Neuronal stem cell (in vitro differentiated cells): ENCODE data around the gene LDB3.

Experiments
- DNase-seq: peaks from one replicate; pipeline ENCODE4 v3.0.0-alpha.2; 2013; ENCODE audit warnings: low spot score
- H2AFZ ChIP-seq: one replicate; pipeline ENCODE4 v1.6.1; 2013; ENCODE audit warnings: mild to moderate bottlenecking, low read length, inconsistent platforms
- H2AK5ac ChIP-seq: 2 replicates; pipeline ENCODE4 v1.6.1; 2013; ENCODE audit warnings: low read depth, mild to moderate bottlenecking, inconsistent platforms, low read length, moderate library complexity, mixed read lengths
- H2BK120ac ChIP-seq: 2 replicates; pipeline ENCODE4 v1.6.1; 2013; ENCODE audit warnings: low read depth, mild to moderate bottlenecking, inconsistent platforms, low read length, moderate library complexity, mixed read lengths
- H2BK12ac ChIP-seq: one replicate; pipeline ENCODE4 v1.6.1; 2013; ENCODE audit warnings: low read length, inconsistent platforms
- H2BK15ac ChIP-seq: 2 replicates; pipeline ENCODE4 v1.6.1; 2013; ENCODE audit warnings: mild to moderate bottlenecking, low read length, inconsistent platforms, mixed read lengths
- H2BK5ac ChIP-seq: one replicate; pipeline ENCODE4 v1.6.1; 2013; ENCODE audit warnings: inconsistent platforms, mild to moderate bottlenecking, low read length, moderate library complexity
- H3K14ac ChIP-seq: one replicate; pipeline ENCODE4 v1.6.1; 2013; ENCODE audit warnings: low read length, inconsistent platforms
- H3K18ac ChIP-seq: 2 replicates; pipeline ENCODE4 v1.6.1; 2013; ENCODE audit warnings: low read length, inconsistent platforms
- H3K23ac ChIP-seq: 2 replicates; pipeline ENCODE4 v1.6.1; 2013; ENCODE audit warnings: low read depth, mild to moderate bottlenecking, mixed read lengths, low read length, inconsistent platforms; ENCODE audit not compliant: poor library complexity
- H3K27ac ChIP-seq: replicated peaks from 3 replicates; pipeline ENCODE4 v1.5.1; 2013; ENCODE audit warnings: low read length, inconsistent platforms
- H3K27me3 ChIP-seq, 3 experiments: 2 replicates each; pipeline ENCODE4 v1.6.1; 2013; ENCODE audit warnings: low read length in 3 of 3, mild to moderate bottlenecking in 2 of 3, inconsistent platforms in 1 of 3, low read depth in 1 of 3, mixed read lengths in 1 of 3, moderate library complexity in 1 of 3; ENCODE audit not compliant: control insufficient read depth in 3 of 3, insufficient read depth in 3 of 3
- H3K36me3 ChIP-seq, 2 donors: replicated peaks in 1 of 2; 2 replicates each; pipeline ENCODE4 v1.6.1; 2013; ENCODE audit warnings: low read length in 2 of 2; ENCODE audit not compliant: control insufficient read depth in 2 of 2, insufficient read depth in 2 of 2
- H3K4ac ChIP-seq: 2 replicates; pipeline ENCODE4 v1.6.1; 2013; ENCODE audit warnings: inconsistent platforms, mild to moderate bottlenecking, low read length, moderate library complexity
- H3K4me1 ChIP-seq, 2 donors: 1 replicate in 1 of 2; 2 replicates in 1 of 2; pipeline ENCODE4 v1.6.1; 2013; ENCODE audit warnings: low read length in 2 of 2, low read depth in 1 of 2; ENCODE audit not compliant: control insufficient read depth in 2 of 2, insufficient read depth in 1 of 2
- H3K4me2 ChIP-seq: one replicate; pipeline ENCODE4 v1.6.1; 2013; ENCODE audit warnings: mild to moderate bottlenecking, low read length, inconsistent platforms; ENCODE audit not compliant: insufficient read depth, poor library complexity, severe bottlenecking
- H3K4me3 ChIP-seq, 2 donors: 2 replicates each; pipeline ENCODE4 v1.5.1; 2013; ENCODE audit warnings: low read length in 2 of 2, mild to moderate bottlenecking in 2 of 2, inconsistent platforms in 1 of 2, moderate library complexity in 1 of 2
- H3K79me1 ChIP-seq: one replicate; pipeline ENCODE4 v1.6.1; 2013; ENCODE audit warnings: low read depth, mild to moderate bottlenecking, inconsistent platforms, low read length, moderate library complexity
- H3K9ac ChIP-seq: one replicate; pipeline ENCODE4 v1.6.1; 2013; ENCODE audit warnings: mild to moderate bottlenecking, low read depth, low read length, inconsistent platforms; ENCODE audit not compliant: poor library complexity
- H3K9me3 ChIP-seq, 2 donors: replicated peaks in 1 of 2; 2 replicates each; pipeline versions ENCODE3 to v1.6.1; 2013; ENCODE audit warnings: low read length in 2 of 2, mild to moderate bottlenecking in 2 of 2, inconsistent platforms in 1 of 2, low read depth in 1 of 2, mixed read lengths in 1 of 2, moderate library complexity in 1 of 2; ENCODE audit not compliant: control insufficient read depth in 2 of 2, insufficient read depth in 1 of 2
- H4K8ac ChIP-seq: one replicate; pipeline ENCODE4 v1.6.1; 2013; ENCODE audit warnings: low read depth, mild to moderate bottlenecking, inconsistent platforms, low read length, moderate library complexity
- H4K91ac ChIP-seq: one replicate; pipeline ENCODE4 v1.6.1; 2013; ENCODE audit warnings: low read length, low read depth, mild to moderate bottlenecking, inconsistent platforms; ENCODE audit not compliant: poor library complexity
- WGBS, 2 donors: extraction: QIAGEN DNeasy Blood & Tissue Kit; methylation state at CpG; one replicate each; pipeline ENCODE4 v1.1.7; 2013; ENCODE audit warnings: missing lambda C conversion rate in 2 of 2, mixed read lengths in 1 of 2; ENCODE audit not compliant: insufficient read length in 2 of 2, insufficient replicate concordance in 1 of 2; ENCODE audit errors: extremely low coverage in 2 of 2; 5-methylcytosine and 5-hydroxymethylcytosine counted together

LDB3 gene

DNA sequence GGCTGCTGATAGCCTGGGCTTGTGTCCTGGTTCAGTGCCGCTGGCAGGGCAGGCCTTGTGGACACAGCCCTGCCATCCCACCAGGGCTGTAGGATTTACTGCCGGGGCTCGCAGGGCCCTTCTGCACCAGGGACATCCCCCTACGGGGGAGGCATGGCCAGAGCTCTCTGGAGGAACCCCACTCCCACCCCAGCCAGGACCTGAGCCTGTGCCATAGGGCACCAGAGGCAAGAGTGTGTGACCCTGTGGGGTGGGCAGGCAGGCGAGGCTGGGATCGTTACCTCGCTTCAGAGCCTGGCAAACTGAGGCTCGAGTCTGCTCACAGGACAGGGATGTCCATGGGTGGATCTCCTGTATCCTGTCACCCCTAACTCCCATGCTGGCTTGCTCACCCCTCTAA, 2.6 kb downstream of the LDB3 start:
- no peak overlapping the region for H4K91ac ChIP-seq
- peaks cover 2% of the 10 kb centered on the region for H3K79me1 ChIP-seq
- no peaks in the 10 kb centered on the region for H3K36me3 ChIP-seq
- WGBS, 2 donors, result no CpG with 5 or more reads among the region's 8 CpGs
- H3K9me3 ChIP-seq, result no peaks in the 10 kb centered on the region
- peak overlapping the region; percentile 77 for H2BK12ac ChIP-seq
- no peak overlapping the region for H3K4ac ChIP-seq
- peak overlapping the region; percentile 94 for H2BK15ac ChIP-seq
- H2AFZ ChIP-seq, result no peak overlapping the region
- peaks cover 29 to 32% of the 10 kb centered on the region in 2 donors for H3K4me1 ChIP-seq
- no peak overlapping the region for H2BK120ac ChIP-seq
- H3K27ac ChIP-seq, result no peak overlapping the region
- DNase-seq, result no peak
- no peak overlapping the region for H3K23ac ChIP-seq
- no peak overlapping the region for H3K4me2 ChIP-seq
- peak overlapping the region; percentile 9 for H3K14ac ChIP-seq
- no peak overlapping the region for H3K9ac ChIP-seq
- no peak overlapping the region for H3K4me3 ChIP-seq
- peak overlapping the region; percentile 65 for H3K18ac ChIP-seq
- H2AK5ac ChIP-seq, result peak overlapping the region; percentile 90
- H3K27me3 ChIP-seq, result peaks cover 0 to 76% (median 0%) of the 10 kb centered on the region in 3 experiments
- H4K8ac ChIP-seq, result peak overlapping the region; percentile 75
- H2BK5ac ChIP-seq, result peak overlapping the region; percentile 54

DNA sequence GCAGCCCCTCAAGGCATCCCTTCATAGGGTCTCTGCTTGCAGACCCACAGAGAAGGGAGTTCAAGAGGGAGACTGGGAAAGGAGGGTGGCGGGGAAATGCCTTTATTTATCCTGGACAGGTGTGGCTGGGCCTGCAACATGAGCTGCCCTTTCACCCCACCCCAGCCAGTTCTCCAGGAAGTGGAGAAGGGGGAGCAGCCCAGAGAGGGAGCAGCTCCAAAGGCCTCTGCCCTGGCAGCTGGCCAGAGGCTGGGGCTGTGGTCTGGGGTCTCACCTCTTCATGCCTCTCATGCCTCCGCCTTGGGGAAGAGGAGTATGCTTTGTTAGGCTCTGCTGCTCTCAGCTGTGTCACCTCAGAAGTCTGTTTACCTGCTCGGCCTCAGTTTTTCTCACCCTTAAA, 3.1 kb downstream of the LDB3 start:
- Histone ChIP-seq H3K18ac (peak overlapping the region; percentile 65), H3K4me2 (no peak overlapping the region), H2BK15ac (peak overlapping the region; percentile 94), H3K23ac (no peak overlapping the region), H2AK5ac (peak overlapping the region; percentile 90), H3K4me3 (no peak overlapping the region), H4K8ac (no peak overlapping the region), H3K36me3 (no peaks in the 10 kb centered on the region), H3K27me3 (peaks cover 0 to 79% (median 0%) of the 10 kb centered on the region in 3 experiments), H2BK120ac (no peak overlapping the region), H2BK12ac (no peak overlapping the region), H3K4ac (no peak overlapping the region), H3K9ac (no peak overlapping the region), H3K4me1 (peaks cover 26 to 29% of the 10 kb centered on the region in 2 donors), H3K14ac (peak overlapping the region; percentile 9), H4K91ac (no peak overlapping the region), H3K9me3 (no peaks in the 10 kb centered on the region), H2AFZ (no peak overlapping the region), H2BK5ac (no peak overlapping the region), H3K79me1 (no peaks in the 10 kb centered on the region), H3K27ac (no peak overlapping the region)
- WGBS, 2 donors, result no CpG with 5 or more reads among the region's 3 CpGs
- DNase-seq, result no peak

DNA sequence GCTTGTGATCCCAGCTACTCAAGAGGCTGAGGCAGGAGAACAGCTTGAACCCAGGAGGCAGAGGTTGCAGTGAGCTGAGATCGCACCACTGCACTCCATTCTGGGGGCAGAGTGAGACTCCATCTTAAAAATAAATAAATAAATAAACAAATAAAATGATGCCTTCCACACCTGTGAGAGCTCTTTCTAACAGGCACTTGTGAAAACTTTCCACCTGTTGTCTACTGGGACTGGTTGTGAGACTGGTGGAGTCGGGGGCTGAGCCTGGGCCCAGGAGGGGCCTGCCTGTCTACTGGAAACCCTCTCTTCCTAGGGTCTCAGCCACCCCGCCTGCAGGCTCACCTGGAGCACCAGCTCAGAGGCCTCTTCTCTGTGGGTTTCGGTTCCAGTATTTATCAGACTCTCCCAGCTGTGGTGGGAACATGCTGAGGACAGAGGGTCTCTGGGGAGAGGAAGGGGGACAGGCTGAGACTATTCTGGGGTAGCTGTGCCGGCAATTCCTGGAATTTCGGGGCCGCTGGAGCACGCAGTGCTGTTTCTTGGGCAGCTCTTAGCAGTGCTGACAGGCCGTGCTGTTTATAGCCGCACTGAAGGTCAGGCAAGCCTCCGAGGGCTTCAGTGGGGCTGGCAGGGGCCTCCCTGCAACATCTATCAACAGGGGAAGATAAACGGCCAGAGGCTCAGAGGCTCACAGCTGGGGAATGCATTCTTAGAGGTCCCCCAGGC, 3.8 kb downstream of the LDB3 start:
- Histone ChIP-seq H4K91ac (no peak overlapping the region), H3K4me2 (no peak overlapping the region), H2BK12ac (no peak overlapping the region), H3K27me3 (peaks cover 0 to 86% (median 0%) of the 10 kb centered on the region in 3 experiments), H3K9ac (no peak overlapping the region), H3K4me3 (no peak overlapping the region), H3K9me3 (no peaks in the 10 kb centered on the region), H3K18ac (peak overlapping the region; percentile 24), H4K8ac (no peak overlapping the region), H3K4me1 (peaks cover 26 to 29% of the 10 kb centered on the region in 2 donors), H3K36me3 (no peaks in the 10 kb centered on the region), H2BK15ac (peak overlapping the region; percentile 10), H2AK5ac (no peak overlapping the region), H3K79me1 (no peaks in the 10 kb centered on the region), H2BK120ac (no peak overlapping the region), H3K14ac (no peak overlapping the region), H3K4ac (no peak overlapping the region), H2BK5ac (no peak overlapping the region), H2AFZ (peak overlapping the region; percentile 80), H3K27ac (no peak overlapping the region), H3K23ac (no peak overlapping the region)
- DNase-seq, result no peak
- WGBS, 2 donors, result no CpG with 5 or more reads among the region's 12 CpGs

DNA sequence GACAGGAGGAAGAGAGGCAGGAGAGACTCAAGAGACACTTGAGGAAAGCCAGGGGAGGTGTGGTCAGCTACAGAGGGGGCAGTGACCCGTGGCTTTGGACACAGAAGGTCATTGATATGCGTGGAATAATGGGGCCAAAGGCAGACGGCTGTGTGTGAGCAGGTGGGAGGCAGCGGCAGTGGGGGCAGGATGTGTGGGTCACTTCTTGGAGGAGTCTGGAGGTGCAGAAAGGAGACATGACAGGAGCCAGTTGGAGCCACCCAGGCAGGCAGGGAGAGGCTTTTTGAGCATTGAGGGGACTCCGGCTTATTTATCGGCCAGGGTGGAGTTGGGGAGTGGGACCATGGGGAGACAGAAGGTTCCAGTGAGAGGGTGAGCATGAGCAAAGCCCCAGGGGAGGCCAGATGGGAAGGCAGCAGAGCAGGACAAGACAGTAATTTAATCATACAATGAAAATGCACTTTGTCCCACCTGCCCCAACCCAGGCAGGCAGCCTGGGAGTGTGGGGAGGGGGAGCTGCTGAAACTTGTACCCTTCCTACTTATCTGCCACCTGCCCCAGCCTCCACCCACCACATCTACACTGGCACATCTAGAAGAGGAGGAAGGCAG, 5.0 kb downstream of the LDB3 start:
- Histone ChIP-seq H3K4me3 (no peak overlapping the region), H3K27ac (no peak overlapping the region), H3K14ac (no peak overlapping the region), H4K8ac (no peak overlapping the region), H3K23ac (no peak overlapping the region), H3K27me3 (peaks cover 0 to 82% (median 0%) of the 10 kb centered on the region in 3 experiments), H2BK120ac (peak overlapping the region; percentile 17), H3K4me1 (peaks cover 21 to 23% of the 10 kb centered on the region in 2 donors), H3K18ac (peak overlapping the region; percentile 5), H2BK12ac (no peak overlapping the region), H3K9me3 (no peaks in the 10 kb centered on the region), H2AK5ac (peak overlapping the region; percentile 47), H3K4ac (no peak overlapping the region), H3K79me1 (no peaks in the 10 kb centered on the region), H3K36me3 (no peaks in the 10 kb centered on the region), H2BK15ac (peak overlapping the region; percentile 20), H3K4me2 (no peak overlapping the region), H4K91ac (no peak overlapping the region), H3K9ac (no peak overlapping the region), H2AFZ (peak overlapping the region; percentile 80), H2BK5ac (no peak overlapping the region)
- no CpG with 5 or more reads among the region's 6 CpGs for WGBS, 2 donors
- no peak for DNase-seq
